Skeletal muscle satellite cell (primary cell): ENCODE data around the gene NRBP1.
"Not testable (repeated sequence)": the region's sequence is repeated elsewhere in the genome, so short reads cannot be mapped to it uniquely, and the experiment has no call there.

Experiments used
- H3K27me3 ChIP-seq: 2 replicates; pipeline ENCODE4 v1.7.0; 2013; ENCODE audit warnings: low read length; ENCODE audit not compliant: control insufficient read depth, insufficient read depth
- H3K36me3 ChIP-seq: 2 replicates; pipeline ENCODE4 v1.7.0; 2013; ENCODE audit warnings: mild to moderate bottlenecking, control low read depth, low read length; ENCODE audit not compliant: insufficient read depth
- H3K4me1 ChIP-seq: 2 replicates; pipeline ENCODE4 v1.7.0; 2013; ENCODE audit warnings: low read length; ENCODE audit not compliant: control insufficient read depth, insufficient read depth
- H3K4me2 ChIP-seq: 2 replicates; pipeline ENCODE4 v1.7.0; 2013; ENCODE audit warnings: mild to moderate bottlenecking, low read length
- H3K4me3 ChIP-seq: 2 replicates; pipeline ENCODE4 v1.7.0; 2013; ENCODE audit warnings: low read length
- H3K9ac ChIP-seq: 2 replicates; pipeline ENCODE4 v1.7.0; 2013; ENCODE audit warnings: mild to moderate bottlenecking, low read depth, low read length, moderate library complexity
- H3K9me3 ChIP-seq: replicated peaks from 2 replicates; pipeline ENCODE4 v1.7.0; 2013; ENCODE audit warnings: mild to moderate bottlenecking, control low read depth, low read length

Gene NRBP1

GRCh38 chr2:27400348-27401135, 27.9 kb upstream of the NRBP1 start:
- H3K27me3 ChIP-seq, result no peaks in the 10 kb centered on the region
- peaks cover 4% of the 10 kb centered on the region for H3K36me3 ChIP-seq
- H3K4me1 ChIP-seq, result no peaks in the 10 kb centered on the region

GRCh38 chr2:27407798-27408491, 20.5 kb upstream of the NRBP1 start:
- H3K9me3 ChIP-seq, result no peaks in the 10 kb centered on the region
- H3K36me3 ChIP-seq, result peaks cover 13% of the 10 kb centered on the region
- H3K4me3 ChIP-seq, result peak overlapping the region; percentile 86
- H3K4me2 ChIP-seq, result peak overlapping the region; percentile 93
- H3K4me1 ChIP-seq, result peaks cover 21% of the 10 kb centered on the region
- peak overlapping the region; percentile 92 for H3K9ac ChIP-seq
- no peaks in the 10 kb centered on the region for H3K27me3 ChIP-seq

More at GRCh38 chr2:27400348-27401135, 27.9 kb upstream of the NRBP1 start:
- no peaks in the 10 kb centered on the region for H3K9me3 ChIP-seq
- H3K4me2 ChIP-seq, result no peak overlapping the region
- no peak overlapping the region for H3K4me3 ChIP-seq
- no peak overlapping the region for H3K9ac ChIP-seq

GRCh38 chr2:27408601-27409320, 19.7 kb upstream of the NRBP1 start:
- peak overlapping the region; percentile 92 for H3K9ac ChIP-seq
- H3K4me3 ChIP-seq, result peak overlapping the region; percentile 86
- H3K27me3 ChIP-seq, result no peaks in the 10 kb centered on the region
- H3K36me3 ChIP-seq, result peaks cover 12% of the 10 kb centered on the region
- H3K4me1 ChIP-seq, result peaks cover 21% of the 10 kb centered on the region
- H3K4me2 ChIP-seq, result peak overlapping the region; percentile 93
- no peaks in the 10 kb centered on the region for H3K9me3 ChIP-seq

GRCh38 chr2:27409321-27410073, 18.9 kb upstream of the NRBP1 start, which contains the start of gene PPM1G:
TSS of gene PPM1G (minus strand) at chr2:27409591. CDS start at chr2:27409422, 169 bp downstream.
- peaks cover 9% of the 10 kb centered on the region for H3K36me3 ChIP-seq
- peak within 1 kb of the TSS; percentile 92 for H3K9ac ChIP-seq
- peak within 1 kb of the TSS; percentile 86 for H3K4me3 ChIP-seq

GRCh38 chr2:27412419-27413152, 15.8 kb upstream of the NRBP1 start:
- Histone ChIP-seq H3K9me3 (no peaks in the 10 kb centered on the region), H3K9ac (no peak overlapping the region), H3K4me2 (no peak overlapping the region), H3K27me3 (no peaks in the 10 kb centered on the region), H3K4me1 (peaks cover 16% of the 10 kb centered on the region), H3K36me3 (peaks cover under 1% of the 10 kb centered on the region), H3K4me3 (no peak overlapping the region)

More at GRCh38 chr2:27409321-27410073, 18.9 kb upstream of the NRBP1 start, which contains the start of gene PPM1G:
- Histone ChIP-seq H3K4me1 (peaks cover 21% of the 10 kb centered on the region), H3K4me2 (peak within 1 kb of the TSS; percentile 93), H3K27me3 (no peaks in the 10 kb centered on the region), H3K9me3 (no peaks in the 10 kb centered on the region)

GRCh38 chr2:27416151-27416550, 12.3 kb upstream of the NRBP1 start:
- H3K4me3 ChIP-seq, result no peak overlapping the region
- H3K4me2 ChIP-seq, result no peak overlapping the region
- H3K9ac ChIP-seq, result no peak overlapping the region
- H3K9me3 ChIP-seq, result no peaks in the 10 kb centered on the region
- no peaks in the 10 kb centered on the region for H3K27me3 ChIP-seq
- no peaks in the 10 kb centered on the region for H3K36me3 ChIP-seq
- no peaks in the 10 kb centered on the region for H3K4me1 ChIP-seq

GRCh38 chr2:27420996-27421395, 7.4 kb upstream of the NRBP1 start:
- no peaks in the 10 kb centered on the region for H3K36me3 ChIP-seq
- no peaks in the 10 kb centered on the region for H3K9me3 ChIP-seq
- no peak overlapping the region for H3K4me3 ChIP-seq
- no peaks in the 10 kb centered on the region for H3K4me1 ChIP-seq
- no peak overlapping the region for H3K9ac ChIP-seq
- no peaks in the 10 kb centered on the region for H3K27me3 ChIP-seq
- H3K4me2 ChIP-seq, result no peak overlapping the region

GRCh38 chr2:27421660-27422250, 6.7 kb upstream of the NRBP1 start:
- H3K27me3 ChIP-seq, result no peaks in the 10 kb centered on the region
- no peak overlapping the region for H3K4me2 ChIP-seq
- H3K9ac ChIP-seq, result no peak overlapping the region
- H3K9me3 ChIP-seq, result no peaks in the 10 kb centered on the region
- H3K4me3 ChIP-seq, result no peak overlapping the region
- H3K4me1 ChIP-seq, result no peaks in the 10 kb centered on the region
- H3K36me3 ChIP-seq, result no peaks in the 10 kb centered on the region

- Histone ChIP-seq H3K4me2 (no peak overlapping the region), H3K36me3 (no peaks in the 10 kb centered on the region), H3K27me3 (no peaks in the 10 kb centered on the region), H3K9me3 (no peaks in the 10 kb centered on the region), H3K4me3 (no peak overlapping the region), H3K4me1 (no peaks in the 10 kb centered on the region), H3K9ac (no peak overlapping the region)
Observed at GRCh38 chr2:27422958-27423357, 5.5 kb upstream of the NRBP1 start.

GRCh38 chr2:27425039-27425438, 3.4 kb upstream of the NRBP1 start:
- H3K4me2 ChIP-seq, H3K9me3 ChIP-seq, H3K36me3 ChIP-seq, H3K27me3 ChIP-seq, H3K4me1 ChIP-seq, H3K9ac ChIP-seq, H3K4me3 ChIP-seq: not testable (repeated sequence)
